ENCODE data around the gene NALCN. TPM values are rescaled to one million over a fixed set of nuclear protein-coding genes. Genes with fewer than 3 reads are reported as not detected.

Gene NALCN
- total and polyA plus RNA-seq, 2 donors: 0.28 to 0.48 TPM

DNA sequence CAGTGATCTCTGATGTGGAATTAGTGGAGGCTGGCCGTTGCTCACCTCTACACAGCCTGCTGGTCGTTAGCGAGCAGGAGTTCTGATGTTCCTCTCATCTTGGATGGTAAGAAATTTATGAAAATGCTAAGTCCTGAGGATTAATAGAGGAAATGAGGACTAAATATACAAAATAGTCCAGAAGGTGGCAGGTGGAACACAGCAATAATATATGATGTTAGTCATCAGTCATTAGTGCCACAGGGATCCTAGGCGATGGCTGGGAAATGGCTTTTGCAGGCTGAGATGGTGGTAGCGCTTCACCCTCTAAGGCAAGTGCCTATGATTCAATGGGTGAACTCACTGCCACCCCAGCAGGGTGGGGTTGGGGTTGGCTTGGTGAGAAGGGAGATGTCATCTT, 403.1 kb downstream of the NALCN start:
- H3K4me3 ChIP-seq (ENCODE audit: low read length in 2 of 2): no peak overlapping the region
- H3K4me1 ChIP-seq (ENCODE audit: control insufficient read depth in 2 of 2, insufficient read depth in 2 of 2, low read length in 2 of 2): no peaks in the 10 kb centered on the region
- H3K27ac ChIP-seq (ENCODE audit: low read depth in 1 of 2, low read length in 1 of 2): no peak overlapping the region
- H3K27me3 ChIP-seq (ENCODE audit: control insufficient read depth in 2 of 2, insufficient read depth in 1 of 2, low read length in 1 of 2): no peaks in the 10 kb centered on the region
- WGBS: 98% methylated on average over 5 of the region's 5 CpGs
- no peak for DNase-seq (ENCODE audit: low read depth in 6 of 9, low spot score in 9 of 9)
- no peaks in the 10 kb centered on the region for H3K9me3 ChIP-seq (ENCODE audit: control insufficient read depth in 2 of 2, insufficient read depth in 1 of 2, low read length in 1 of 2)
- H3K36me3 ChIP-seq (ENCODE audit: control insufficient read depth in 2 of 2, insufficient read depth in 2 of 2, low read length in 1 of 2): no peaks in the 10 kb centered on the region

DNA sequence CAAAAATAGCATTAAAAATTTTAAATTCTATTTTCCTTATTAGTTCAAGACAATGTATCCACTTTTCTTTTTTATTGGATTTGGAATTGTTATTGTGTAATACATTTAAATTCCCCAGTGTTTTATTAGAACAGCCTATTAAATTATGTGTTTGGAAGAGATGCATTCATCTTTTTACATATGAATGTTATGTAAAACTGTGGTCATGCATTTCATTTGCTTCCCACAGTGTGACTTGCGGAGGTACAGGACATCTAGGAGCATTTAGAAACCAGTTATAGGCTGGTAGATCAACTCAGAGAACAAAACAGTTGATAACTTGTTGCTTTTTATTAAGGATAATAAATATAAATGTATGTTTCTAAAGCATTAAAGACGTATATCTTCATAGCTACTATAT, 406.2 kb downstream of the NALCN start:
- H3K27ac ChIP-seq (ENCODE audit: low read depth in 1 of 2, low read length in 1 of 2): no peak overlapping the region
- no peak overlapping the region for H3K4me3 ChIP-seq (ENCODE audit: low read length in 2 of 2)
- H3K36me3 ChIP-seq (ENCODE audit: control insufficient read depth in 2 of 2, insufficient read depth in 2 of 2, low read length in 1 of 2): no peaks in the 10 kb centered on the region
- no peaks in the 10 kb centered on the region for H3K4me1 ChIP-seq (ENCODE audit: control insufficient read depth in 2 of 2, insufficient read depth in 2 of 2, low read length in 2 of 2)
- DNase-seq (ENCODE audit: low read depth in 6 of 9, low spot score in 9 of 9): no peak
- 90% methylated on average over 2 of the region's 2 CpGs for WGBS
- H3K9me3 ChIP-seq (ENCODE audit: control insufficient read depth in 2 of 2, insufficient read depth in 1 of 2, low read length in 1 of 2): no peaks in the 10 kb centered on the region
- no peaks in the 10 kb centered on the region for H3K27me3 ChIP-seq (ENCODE audit: control insufficient read depth in 2 of 2, insufficient read depth in 1 of 2, low read length in 1 of 2)

DNA sequence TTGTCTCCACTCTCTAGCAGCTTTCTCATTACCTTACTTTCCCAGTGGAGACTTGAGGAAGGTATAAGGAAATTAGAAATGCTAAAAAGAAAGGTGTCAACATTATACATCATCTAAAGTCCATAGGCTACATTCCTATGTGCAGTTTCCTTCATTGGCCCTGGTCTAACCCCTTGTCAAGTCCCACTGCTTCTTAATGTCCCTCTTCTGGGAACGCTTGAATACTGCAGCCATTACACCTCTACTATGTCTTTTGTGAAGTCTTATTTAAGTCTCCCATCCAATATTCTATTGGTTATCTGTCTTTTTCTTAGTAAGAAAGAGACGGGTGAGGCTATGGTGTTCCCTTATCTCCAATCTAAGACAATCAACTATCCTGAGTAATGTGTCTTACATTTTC, 409.1 kb downstream of the NALCN start:
- Histone ChIP-seq H3K27ac (ENCODE audit: low read depth in 1 of 2, low read length in 1 of 2) (no peak overlapping the region), H3K9me3 (ENCODE audit: control insufficient read depth in 2 of 2, insufficient read depth in 1 of 2, low read length in 1 of 2) (no peaks in the 10 kb centered on the region), H3K4me3 (ENCODE audit: low read length in 2 of 2) (no peak overlapping the region), H3K4me1 (ENCODE audit: control insufficient read depth in 2 of 2, insufficient read depth in 2 of 2, low read length in 2 of 2) (no peaks in the 10 kb centered on the region), H3K36me3 (ENCODE audit: control insufficient read depth in 2 of 2, insufficient read depth in 2 of 2, low read length in 1 of 2) (no peaks in the 10 kb centered on the region), H3K27me3 (ENCODE audit: control insufficient read depth in 2 of 2, insufficient read depth in 1 of 2, low read length in 1 of 2) (no peaks in the 10 kb centered on the region)
- 85% methylated on average over 2 of the region's 2 CpGs for WGBS
- DNase-seq (ENCODE audit: low read depth in 6 of 9, low spot score in 9 of 9): no peak

Other genes with a start within 250 kb of the NALCN start
- 0.38 TPM for gene ITGBL1, start 36.2 kb upstream of the NALCN start, total RNA-seq
- 2.7 TPM for gene ITGBL1, start 36.2 kb upstream of the NALCN start, polyA plus RNA-seq

Data from thymus (tissue), 11 donors.